ENCODE measurements around the gene HOXB7.

The HOXB7 gene

GRCh38 chr17:48593840-48594537 is 16.8 kb downstream of the HOXB7 start:
- peak; percentile 75 to 79 for DNase-seq

DNA sequence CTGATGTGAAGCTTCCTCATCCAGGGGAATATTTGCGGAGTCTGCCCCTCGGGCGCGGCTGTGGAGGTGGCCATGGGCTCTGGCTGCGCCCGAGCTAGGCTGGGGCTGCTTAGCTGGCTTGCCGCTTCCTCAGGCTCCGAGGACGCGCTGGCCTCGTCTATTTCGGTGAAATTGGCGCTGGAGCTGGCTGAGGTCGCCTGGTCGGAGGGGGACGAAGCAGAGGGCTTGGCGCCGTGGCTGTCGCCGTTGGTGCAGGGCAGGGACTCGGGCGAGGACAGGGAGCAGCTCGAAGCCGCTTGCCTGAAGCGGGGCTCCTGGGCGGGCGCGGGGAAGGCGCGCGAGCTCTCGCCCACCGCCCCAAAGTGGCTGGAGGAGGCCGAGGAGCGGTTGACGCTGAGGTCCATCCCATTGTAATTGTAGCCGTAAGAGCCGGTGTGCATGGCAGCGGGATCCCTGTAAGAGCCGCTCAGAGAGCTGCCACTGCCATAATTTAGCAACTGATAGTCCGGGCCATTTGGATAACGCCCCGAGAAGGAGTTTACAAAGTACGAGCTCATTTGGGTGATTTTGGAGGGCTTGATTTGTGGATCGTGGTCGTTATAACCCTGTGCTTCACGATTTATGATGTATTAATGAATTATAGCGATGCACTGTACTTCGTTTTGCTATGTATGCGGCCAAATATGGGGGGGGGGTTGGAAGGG is 17.5 kb downstream of the HOXB7 start, which contains the start of gene HOXB5:
Gene HOXB5 (minus strand): TSS at position 654 of the 704 bp plus-strand sequence. CDS start 97 bp downstream, at position 557.
- DNase-seq, result no peak

DNA sequence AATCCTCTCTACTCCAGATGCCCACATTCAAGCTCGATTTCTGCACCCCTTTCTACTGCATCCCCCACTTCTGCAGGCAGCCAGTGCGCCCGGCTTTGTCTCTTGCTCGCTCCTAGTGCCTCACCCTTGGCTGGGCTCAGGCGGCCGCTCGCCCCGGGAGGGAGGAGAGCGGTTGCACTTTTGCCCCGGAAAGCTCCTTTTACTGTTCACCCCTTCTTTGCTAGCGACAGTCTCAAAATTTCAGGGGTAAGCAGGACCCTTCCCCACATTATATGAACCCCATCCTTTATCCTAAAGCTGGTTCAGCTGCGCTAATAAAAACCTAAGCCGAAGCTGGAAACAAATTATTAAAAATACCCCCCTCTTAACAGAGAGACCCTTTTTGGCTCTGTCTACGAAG is 18.2 kb downstream of the HOXB7 start:
- no peak for DNase-seq

GRCh38 chr17:48592057-48592514 is 18.7 kb downstream of the HOXB7 start:
- DNase-seq, result no peak

GRCh38 chr17:48591255-48592056 is 19.4 kb downstream of the HOXB7 start:
- no peak for DNase-seq

DNA sequence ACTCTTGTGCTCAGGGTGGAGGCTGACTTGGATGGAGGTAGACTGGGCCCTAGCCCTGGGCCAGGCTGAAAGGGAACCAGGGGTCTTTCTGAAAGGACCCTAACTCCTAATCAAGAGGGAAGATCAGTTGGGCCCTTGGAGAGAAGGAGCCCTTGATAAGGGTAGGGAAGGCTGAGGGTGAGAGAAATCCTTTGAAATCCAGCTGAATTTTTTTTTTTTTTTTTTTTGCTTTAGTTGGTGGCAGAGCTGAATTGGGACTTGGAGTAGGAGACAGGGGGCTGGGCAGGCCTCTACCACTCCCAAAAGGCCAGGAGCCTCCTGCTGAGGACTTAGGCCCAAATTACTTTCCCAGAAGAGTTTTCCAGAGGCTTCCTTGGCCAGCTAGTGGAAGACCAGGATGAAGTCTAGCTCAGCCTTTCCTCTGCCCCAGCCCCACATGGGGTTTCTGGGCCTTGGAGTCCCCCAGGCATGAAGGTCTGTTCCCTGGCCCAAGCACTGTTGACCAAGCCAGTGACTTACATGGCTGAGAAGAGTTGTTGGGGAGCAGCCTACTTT is 20.1 kb downstream of the HOXB7 start:
- no peak for DNase-seq

GRCh38 chr17:48589831-48590606 is 20.8 kb downstream of the HOXB7 start, which contains the start of gene HOXB3:
TSS of gene HOXB3 (minus strand) at chr17:48590241. CDS start at chr17:48552474, 37,767 bp downstream.
- DNase-seq, result no peak

GRCh38 chr17:48589060-48589830 is 21.6 kb downstream of the HOXB7 start:
- DNase-seq, result no peak

- DNase-seq, result no peak
Observed at GRCh38 chr17:48588528-48588927, 22.3 kb downstream of the HOXB7 start.

DNA sequence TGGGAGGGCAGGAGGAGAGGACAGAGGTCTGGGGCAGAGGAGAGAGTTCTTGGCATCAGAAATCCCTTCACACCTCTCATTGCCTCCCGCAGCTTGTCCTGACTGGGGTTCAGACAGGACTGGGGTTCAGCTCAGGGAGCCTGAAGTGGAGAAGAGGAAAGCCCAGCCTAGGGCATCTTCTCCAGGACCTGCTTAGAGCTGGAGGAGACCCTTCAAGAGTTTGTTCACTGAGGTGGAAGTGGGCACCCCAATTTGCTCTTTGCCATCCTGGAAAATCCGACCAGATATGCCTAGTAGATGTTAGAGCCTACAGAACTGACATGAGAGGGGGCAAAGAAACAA is 22.8 kb downstream of the HOXB7 start:
- no peak for DNase-seq

- DNase-seq, result no peak
Observed at GRCh38 chr17:48587276-48588073, 23.3 kb downstream of the HOXB7 start.

DNA sequence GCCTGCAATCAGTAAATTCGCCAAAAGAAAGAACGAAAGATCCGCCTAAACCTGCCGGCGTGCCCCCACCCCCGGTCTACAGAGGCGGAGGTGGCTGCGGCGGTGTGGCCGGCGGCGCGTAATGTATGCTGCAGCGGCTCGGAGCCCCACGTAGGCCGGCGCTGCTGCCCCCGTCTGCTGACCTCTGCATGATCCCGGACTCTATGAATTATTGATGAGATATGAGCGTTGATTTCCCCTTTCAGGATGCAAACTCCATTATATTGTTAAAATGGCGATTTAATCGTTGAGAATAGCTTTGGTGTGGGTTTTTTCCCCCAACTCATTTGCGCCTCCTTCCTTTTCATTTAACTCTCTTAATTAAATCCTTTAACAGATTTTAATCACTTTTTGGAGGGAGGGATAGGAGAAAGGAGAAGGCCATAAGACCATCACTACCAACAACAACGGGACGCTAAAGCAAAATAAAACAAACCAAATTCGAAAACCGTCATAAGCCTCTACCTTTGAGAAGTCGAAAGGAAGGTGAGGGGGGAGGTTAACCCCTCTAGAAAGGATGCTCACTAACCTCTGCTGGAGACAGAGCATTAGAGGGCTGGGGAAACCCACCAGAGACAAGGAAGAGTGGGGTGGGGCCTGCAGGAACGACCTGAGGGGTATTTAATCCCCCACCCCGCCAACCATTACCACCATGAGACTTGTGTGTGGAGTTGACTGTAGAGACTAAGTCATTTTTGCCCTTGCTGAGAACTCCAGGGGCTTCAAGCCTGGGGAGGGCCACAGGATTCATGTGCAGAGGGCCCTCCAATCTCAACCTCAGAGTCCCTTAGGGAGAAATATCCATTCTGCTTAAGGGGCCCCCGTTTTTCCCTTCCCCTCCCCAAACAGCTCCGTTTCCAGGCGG is 24.2 kb downstream of the HOXB7 start:
- DNase-seq, result no peak

GRCh38 chr17:48584223-48584741 is 26.5 kb downstream of the HOXB7 start:
- DNase-seq, result no peak

- no peak for DNase-seq
Observed at GRCh38 chr17:48583708-48584222, 27.1 kb downstream of the HOXB7 start.

DNA sequence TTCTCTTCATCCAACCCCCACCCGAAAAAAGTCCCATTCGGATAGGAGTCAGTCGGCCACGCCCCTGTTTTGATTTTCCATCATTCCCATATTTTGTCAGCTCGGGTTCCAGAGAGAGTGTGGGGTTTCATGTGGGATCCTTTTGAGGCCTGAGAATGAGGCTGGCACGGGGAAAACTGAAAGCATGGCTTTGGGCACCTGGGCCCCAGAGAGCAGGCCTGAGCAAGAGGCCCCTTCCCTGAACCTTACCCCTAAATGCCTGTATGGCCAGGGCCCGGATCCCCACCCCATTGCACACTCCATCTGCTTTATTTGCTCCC is 28.1 kb downstream of the HOXB7 start:
- DNase-seq, result no peak

DNA sequence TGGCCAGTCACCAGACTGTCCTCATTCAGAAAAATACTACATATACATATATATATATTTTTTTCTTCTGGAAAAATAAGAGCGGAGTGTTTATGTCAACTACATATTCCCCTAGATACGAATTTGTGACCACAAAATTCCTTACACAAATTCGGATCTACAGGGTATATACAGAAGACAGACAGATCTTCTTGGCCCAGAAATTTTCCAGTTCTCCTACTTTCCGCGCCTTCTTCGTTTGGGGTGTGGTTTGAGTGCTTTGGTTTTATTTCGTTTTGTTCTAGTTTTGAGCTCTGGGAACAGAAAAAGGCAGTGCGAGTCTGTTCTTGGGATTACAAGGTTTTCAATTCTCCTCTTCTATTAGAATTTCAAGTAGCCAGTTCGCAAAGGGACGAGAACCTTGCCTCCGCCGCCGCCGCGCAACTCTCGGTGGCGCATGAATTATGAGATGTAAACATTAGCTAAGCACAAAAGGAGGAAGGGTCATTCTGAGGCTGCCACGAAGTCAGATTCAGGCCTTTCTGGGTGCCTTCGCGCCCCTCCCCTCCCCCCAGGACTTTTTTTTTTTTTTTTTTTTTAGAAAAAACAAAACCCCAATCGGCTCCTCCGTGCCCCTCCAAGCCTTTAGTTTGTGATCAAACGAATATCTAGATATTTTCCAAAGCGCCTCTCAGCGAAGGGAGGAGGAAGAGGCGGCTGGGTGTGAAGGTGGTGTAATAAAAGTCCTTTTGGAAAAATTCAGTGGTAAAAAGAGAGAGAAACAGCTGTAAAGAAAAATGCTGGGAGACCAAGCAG is 30.9 kb downstream of the HOXB7 start:
- no peak for DNase-seq

- DNase-seq, result no peak
Observed at GRCh38 chr17:48579471-48579759, 31.4 kb downstream of the HOXB7 start.

- no peak for DNase-seq
Observed at GRCh38 chr17:48578616-48579470, 32.0 kb downstream of the HOXB7 start.

All from Kasumi-1 (cell line).